Measurements from ENCODE around the gene COL4A1. TPM values are rescaled to one million over a fixed set of nuclear protein-coding genes. Genes with fewer than 3 reads are reported as not detected.

Gene COL4A1
- total and polyA plus RNA-seq, 12 donors, result 83.3 to 342 (median 147) TPM

GRCh38 chr13:110265682-110266430, 41.1 kb downstream of the COL4A1 start:
- Histone ChIP-seq H3K9me3 (no peaks in the 10 kb centered on the region), H3K27ac (peak overlapping the region; percentile 52 to 82 (median 62)), H3K4me1 (peaks cover 31 to 100% (median 95%) of the 10 kb centered on the region in 9 donors), H3K27me3 (no peaks in the 10 kb centered on the region), H3K4me3 (peak overlapping the region in 3 of 10 donors; percentile 12 to 23 (median 19)), H3K36me3 (peaks cover 0 to 18% (median 0%) of the 10 kb centered on the region in 9 donors)
- TF ChIP-seq CTCF (IDR thresholded peaks at IDR 0.05), result no peak
- intact Hi-C loops (cut with DNase I), result loop anchor here in 2 of 10 donors (5.0 kb wide), 1 partner anchor 36 kb away; no protein-coding TSS in a partner anchor
- ATAC-seq (peak in 5 of 8 donors; percentile 19 to 32 (median 20)), DNase-seq (peak; percentile 60 to 62)
- 50 to 55% methylated on average over 38 of the region's 38 CpGs for WGBS, 2 donors

GRCh38 chr13:110265341-110265681, 41.6 kb downstream of the COL4A1 start:
- Histone ChIP-seq H3K4me3 (peak overlapping the region in 1 of 10 donors; percentile 23), H3K27me3 (no peaks in the 10 kb centered on the region), H3K4me1 (peaks cover 26 to 98% (median 89%) of the 10 kb centered on the region in 9 donors), H3K27ac (peak overlapping the region; percentile 52 to 82 (median 62)), H3K36me3 (peaks cover 0 to 18% (median 0%) of the 10 kb centered on the region in 9 donors), H3K9me3 (no peaks in the 10 kb centered on the region)
- DNase-seq (no peak), ATAC-seq (peak in 6 of 8 donors; percentile 8 to 55 (median 40))
- 62 to 65% methylated on average over 6 of the region's 6 CpGs for WGBS, 2 donors
- TF ChIP-seq CTCF (IDR thresholded peaks at IDR 0.05), result no peak
- intact Hi-C loops (cut with DNase I), result loop anchor here in 2 of 10 donors (5.0 kb wide), 1 partner anchor 37 kb away; no protein-coding TSS in a partner anchor

GRCh38 chr13:110264685-110265275, 42.2 kb downstream of the COL4A1 start:
- intact Hi-C loops (cut with DNase I), result loop anchor here in 4 of 10 donors (5.0 kb wide), 1 partner anchor 38 kb away; no protein-coding TSS in a partner anchor
- peak overlapping the region; percentile 52 to 82 (median 62) for H3K27ac ChIP-seq
- H3K4me1 ChIP-seq, result peaks cover 26 to 98% (median 86%) of the 10 kb centered on the region in 9 donors
- no peaks in the 10 kb centered on the region for H3K9me3 ChIP-seq
- peaks cover 0 to 18% (median 0%) of the 10 kb centered on the region in 9 donors for H3K36me3 ChIP-seq
- no peak for DNase-seq
- ATAC-seq, result no peak
- WGBS, 2 donors, result 81% methylated on average over 12 of the region's 12 CpGs
- no peaks in the 10 kb centered on the region for H3K27me3 ChIP-seq
- no peak overlapping the region for H3K4me3 ChIP-seq
- TF ChIP-seq CTCF (IDR thresholded peaks at IDR 0.05), result no peak

GRCh38 chr13:110263888-110264287, 43.1 kb downstream of the COL4A1 start:
- no peaks in the 10 kb centered on the region for H3K27me3 ChIP-seq
- WGBS, 2 donors, result 41 to 47% methylated on average over 5 of the region's 5 CpGs
- ATAC-seq (peak; percentile 37 to 83 (median 62)), DNase-seq (peak in 1 of 2 donors; percentile 57)
- no peak overlapping the region for H3K4me3 ChIP-seq
- H3K9me3 ChIP-seq, result no peaks in the 10 kb centered on the region
- peaks cover 0 to 16% (median 0%) of the 10 kb centered on the region in 9 donors for H3K36me3 ChIP-seq
- TF ChIP-seq CTCF (IDR thresholded peaks at IDR 0.05), result no peak
- intact Hi-C loops (cut with DNase I), result loop anchor here in 2 of 10 donors (5.0 kb wide), 1 partner anchor 38 kb away; no protein-coding TSS in a partner anchor
- H3K27ac ChIP-seq, result peak overlapping the region in 9 of 10 donors; percentile 56 to 82 (median 64)
- H3K4me1 ChIP-seq, result peaks cover 28 to 98% (median 88%) of the 10 kb centered on the region in 9 donors
